Naive thymus-derived CD8-positive, alpha-beta T cell (primary cell): ENCODE measurements around the gene RBL2. TPM values are rescaled to one million over a fixed set of nuclear protein-coding genes. Genes with fewer than 3 reads are reported as not detected.
"Not testable (repeated sequence)": the region's sequence is repeated elsewhere in the genome, so short reads cannot be mapped to it uniquely, and the experiment has no call there.

ENCODE experiments used
- ATAC-seq, 2 donors: fragments of 150-1000 bp; cut with Tn5 transposase in 1 of 2; sonication (Bioruptor Pico), chemical (Tn5 transposase) in 1 of 2; 1 replicate in 1 of 2; 2 replicates in 1 of 2; pipeline ENCODE4 v1.10.0; 2021; ENCODE audit warnings: mild to moderate bottlenecking in 2 of 2, moderate library complexity in 2 of 2
- POLR2A ChIA-PET: fragments of 350-600 bp; sonication (Branson Sonifier 250); formaldehyde crosslinking; loops from one replicate; lab custom pipeline; 2021; ENCODE audit warnings: antibody characterized with exemption; lab: Charles Lee
- DNase-seq, 10 donors: peaks; one replicate each; pipeline versions ENCODE4 v3.0.0 to v3.0.0-alpha.2; 2020 to 2022
- H3K27ac Mint-ChIP-seq, 10 donors: one replicate each; pipeline ENCODE4 v1.8.0; 2020 to 2022; ENCODE audit warnings: mild to moderate bottlenecking in 10 of 10, mixed read lengths in 10 of 10, moderate library complexity in 4 of 10, inconsistent platforms in 1 of 10
- H3K27me3 Mint-ChIP-seq, 5 donors: one replicate each; pipeline ENCODE4 v1.8.0; 2021 to 2022; ENCODE audit warnings: mixed read lengths in 5 of 5
- H3K36me3 Mint-ChIP-seq, 3 donors: one replicate each; pipeline ENCODE4 v1.8.0; 2020 to 2022; ENCODE audit warnings: mixed read lengths in 3 of 3, mild to moderate bottlenecking in 2 of 3, inconsistent platforms in 1 of 3
- H3K4me1 Mint-ChIP-seq, 4 donors: one replicate each; pipeline ENCODE4 v1.8.0; 2021 to 2022; ENCODE audit warnings: mixed read lengths in 4 of 4
- H3K4me3 Mint-ChIP-seq, 10 donors: one replicate each; pipeline ENCODE4 v1.8.0; 2020 to 2022; ENCODE audit warnings: mild to moderate bottlenecking in 10 of 10, mixed read lengths in 10 of 10, moderate library complexity in 6 of 10, inconsistent platforms in 1 of 10
- H3K9me3 Mint-ChIP-seq, 9 donors: one replicate each; pipeline ENCODE4 v1.8.0; 2020 to 2022; ENCODE audit warnings: mixed read lengths in 9 of 9, mild to moderate bottlenecking in 3 of 9, inconsistent platforms in 1 of 9, moderate library complexity in 1 of 9
- polyA plus RNA-seq, 3 donors: library from polyadenylated mRNA; unstranded; fragments of 300-500 nt; fragmentation: Illumina TruSeq; gene quantifications; one replicate each; pipeline ENCODE4 v1.2.3, GENCODE V29; 2021
- total RNA-seq, 8 experiments: library from RNA in 2 of 8; stranded (reverse) in 2 of 8; gene quantifications; one replicate each; pipeline ENCODE4 v1.2.3 and lab custom pipeline; 2021 to 2026

RBL2 gene
- total and polyA plus RNA-seq, 5 experiments from 2014 or later, result 245 to 608 (median 302) TPM

- H3K4me3 Mint-ChIP-seq, H3K4me1 Mint-ChIP-seq, H3K9me3 Mint-ChIP-seq, H3K27me3 Mint-ChIP-seq, H3K36me3 Mint-ChIP-seq, ATAC-seq, POLR2A ChIA-PET, H3K27ac Mint-ChIP-seq, DNase-seq: not testable (repeated sequence)
Measured at GRCh38 chr16:53423968-53424367, 10.3 kb upstream of the RBL2 start.

GRCh38 chr16:53428681-53429080 lies 5.6 kb upstream of the RBL2 start:
- Mint-ChIP-seq H3K27ac (no peak overlapping the region), H3K36me3 (peaks cover 0 to 10% (median 8%) of the 10 kb centered on the region in 3 donors), H3K4me1 (peaks cover 2 to 5% (median 4%) of the 10 kb centered on the region in 4 donors), H3K9me3 (peaks cover 0 to 9% (median 4%) of the 10 kb centered on the region in 9 donors), H3K27me3 (no peaks in the 10 kb centered on the region), H3K4me3 (no peak overlapping the region)
- ATAC-seq (no peak), DNase-seq (no peak)
- POLR2A ChIA-PET, result interaction anchor here (0.6 kb wide), 1 partner anchor 12 kb away, joined by 3 read pairs; no protein-coding TSS in a partner anchor

- no peak overlapping the region for H3K4me3 Mint-ChIP-seq
- POLR2A ChIA-PET, result interaction anchor here (0.5 to 0.6 kb wide), 2 partner anchors 11 to 12 kb away, joined by 3 read pairs; no protein-coding TSS in a partner anchor
- peak overlapping the region in 1 of 10 donors; percentile 28 for H3K27ac Mint-ChIP-seq
- peaks cover 0 to 5% (median 0%) of the 10 kb centered on the region in 9 donors for H3K9me3 Mint-ChIP-seq
- H3K27me3 Mint-ChIP-seq, result no peaks in the 10 kb centered on the region
- DNase-seq (no peak), ATAC-seq (no peak)
- peaks cover 4 to 10% (median 8%) of the 10 kb centered on the region in 4 donors for H3K4me1 Mint-ChIP-seq
- H3K36me3 Mint-ChIP-seq, result peaks cover 0 to 10% (median 5%) of the 10 kb centered on the region in 3 donors
Measured at GRCh38 chr16:53429221-53429943, 4.9 kb upstream of the RBL2 start.

DNA sequence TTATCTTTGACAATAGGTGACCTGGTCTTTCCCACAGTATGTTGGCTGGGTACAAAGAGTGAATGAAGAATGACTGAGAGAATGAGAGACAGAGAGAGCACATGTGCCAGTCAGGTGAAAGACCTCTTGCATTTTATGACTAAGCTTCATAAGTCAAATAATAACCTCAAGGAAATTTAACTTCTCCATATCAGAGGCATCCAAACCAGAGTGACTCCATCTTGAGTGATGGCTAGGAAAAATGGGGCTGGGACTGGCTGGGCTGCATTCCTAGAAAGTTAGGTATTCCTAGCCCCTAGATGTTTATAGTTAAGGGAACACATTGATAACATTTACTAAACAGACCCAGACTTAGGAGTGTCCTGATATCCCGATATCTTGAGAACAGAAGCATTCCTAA lies 3.9 kb upstream of the RBL2 start:
- peaks cover 0 to 10% (median 5%) of the 10 kb centered on the region in 3 donors for H3K36me3 Mint-ChIP-seq
- H3K27me3 Mint-ChIP-seq, result no peaks in the 10 kb centered on the region
- DNase-seq, result no peak
- ATAC-seq, result no peak
- H3K4me3 Mint-ChIP-seq, result no peak overlapping the region
- H3K9me3 Mint-ChIP-seq, result peaks cover 0 to 5% (median 0%) of the 10 kb centered on the region in 9 donors
- H3K27ac Mint-ChIP-seq, result peak overlapping the region in 1 of 10 donors; percentile 22
- POLR2A ChIA-PET, result no interaction called here
- peaks cover 5 to 11% (median 9%) of the 10 kb centered on the region in 4 donors for H3K4me1 Mint-ChIP-seq

DNA sequence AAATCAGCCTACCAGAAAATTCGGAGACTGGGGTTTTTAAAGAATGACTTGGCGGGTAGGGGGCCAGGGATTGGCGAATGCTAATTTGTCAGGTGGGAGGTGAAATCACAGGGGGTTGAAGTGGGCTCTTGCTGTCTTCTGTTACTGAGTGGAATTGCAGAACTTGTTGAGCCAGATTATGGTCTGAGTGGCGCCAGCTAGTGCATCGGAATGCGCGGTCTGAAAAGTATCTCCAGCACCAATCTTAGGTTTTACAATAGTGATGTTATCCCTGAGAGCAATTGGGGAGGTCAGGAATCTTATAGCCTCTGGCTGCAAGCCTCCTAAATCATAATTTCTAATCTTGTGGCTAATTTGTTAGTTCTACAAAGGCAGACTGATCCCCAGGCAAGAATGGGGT lies 762 bp upstream of the RBL2 start:
- Mint-ChIP-seq H3K4me3 (peak overlapping the region; percentile 75 to 99 (median 85)), H3K9me3 (peaks cover 0 to 5% (median 0%) of the 10 kb centered on the region in 9 donors), H3K27ac (peak overlapping the region; percentile 85 to 96 (median 91)), H3K36me3 (peaks cover 5 to 10% (median 7%) of the 10 kb centered on the region in 3 donors), H3K27me3 (no peaks in the 10 kb centered on the region), H3K4me1 (peaks cover 12 to 40% (median 26%) of the 10 kb centered on the region in 4 donors)
- POLR2A ChIA-PET, result interaction anchor here (1.3 to 12.0 kb wide), 9 partner anchors 19 to 270 kb away, joined by 3 to 564 read pairs (median 21); partner anchors contain the start of genes AKTIP, FTO and RPGRIP1L
- ATAC-seq, result no peak
- no peak for DNase-seq

DNA sequence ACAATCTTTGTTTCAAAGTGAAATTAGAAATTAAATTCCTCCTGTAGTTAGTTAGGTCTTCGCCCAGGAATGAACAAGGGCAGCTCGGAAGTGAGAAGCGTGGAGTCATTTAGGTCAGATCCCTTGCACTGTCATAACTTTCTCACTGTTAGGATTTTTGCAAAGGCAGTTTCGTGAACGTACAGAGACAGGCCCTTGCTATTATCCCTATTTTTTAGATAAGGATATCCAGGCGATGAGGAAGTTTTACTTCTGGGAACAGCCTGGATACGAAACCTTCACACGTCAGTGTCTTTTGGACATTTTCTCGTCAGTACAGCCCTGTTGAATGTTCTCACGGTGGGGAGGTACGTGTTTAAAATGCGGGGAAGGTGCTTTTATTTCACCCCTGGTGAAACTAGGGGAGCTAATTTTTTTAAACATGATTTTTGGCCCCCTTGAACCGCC lies 318 bp upstream of the RBL2 start:
- no peak for ATAC-seq
- H3K4me3 Mint-ChIP-seq, result peak overlapping the region; percentile 75 to 99 (median 85)

DNA sequence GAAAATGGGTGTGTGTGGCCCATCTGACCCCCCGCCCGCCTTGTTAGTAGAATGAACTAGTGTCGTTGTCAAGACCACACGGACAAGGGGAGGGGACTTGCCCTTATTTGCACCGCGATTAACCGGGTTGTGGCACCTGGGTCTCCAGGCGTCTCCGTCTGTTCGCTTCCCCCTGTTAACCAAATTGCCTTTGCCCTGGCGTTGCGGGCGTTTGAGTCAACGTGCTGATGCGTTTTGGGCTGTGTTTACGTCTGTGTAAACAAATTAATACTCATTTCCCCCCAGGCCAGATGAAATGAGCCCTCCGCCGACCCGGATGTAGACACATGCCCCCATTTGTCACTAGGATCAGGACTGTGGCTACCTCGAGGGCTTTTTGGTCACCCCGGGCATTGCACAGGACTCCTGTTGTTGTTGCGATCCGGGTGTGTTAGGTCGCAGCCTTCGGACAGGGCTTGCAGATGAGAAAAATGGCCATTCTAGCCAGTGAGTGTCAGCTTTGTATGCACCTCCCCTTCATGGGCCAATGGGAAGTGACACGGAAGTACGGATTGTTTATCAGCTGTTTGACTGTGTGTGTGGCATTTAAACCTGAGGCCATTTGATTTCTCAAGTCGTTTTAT lies 906 bp downstream of the RBL2 start:
- H3K4me1 Mint-ChIP-seq, result peaks cover 12 to 50% (median 31%) of the 10 kb centered on the region in 4 donors
- H3K27ac Mint-ChIP-seq, result peak overlapping the region; percentile 95 to 99 (median 98)
- H3K27me3 Mint-ChIP-seq, result no peaks in the 10 kb centered on the region
- peaks cover 0 to 16% (median 2%) of the 10 kb centered on the region in 3 donors for H3K36me3 Mint-ChIP-seq
- POLR2A ChIA-PET, result interaction anchor here (0.8 to 12.0 kb wide), 17 partner anchors 17 to 393 kb away, joined by 3 to 564 read pairs (median 5); partner anchors contain the start of genes AKTIP, FTO and RPGRIP1L
- DNase-seq (peak; percentile 36 to 83 (median 67)), ATAC-seq (peak; percentile 64 to 65)
- H3K9me3 Mint-ChIP-seq, result no peaks in the 10 kb centered on the region
- peak overlapping the region; percentile 92 to 99 (median 98) for H3K4me3 Mint-ChIP-seq

More for the DNA sequence above, 318 bp upstream of the RBL2 start:
- no peak for DNase-seq
- Mint-ChIP-seq H3K27ac (peak overlapping the region; percentile 85 to 96 (median 91)), H3K9me3 (peaks cover 0 to 5% (median 0%) of the 10 kb centered on the region in 9 donors), H3K27me3 (no peaks in the 10 kb centered on the region), H3K4me1 (peaks cover 12 to 42% (median 27%) of the 10 kb centered on the region in 4 donors), H3K36me3 (peaks cover 7 to 10% (median 7%) of the 10 kb centered on the region in 3 donors)
- POLR2A ChIA-PET, result interaction anchor here (0.8 to 12.0 kb wide), 13 partner anchors 11 to 392 kb away, joined by 3 to 564 read pairs (median 5); partner anchors contain the start of genes AKTIP, FTO and RPGRIP1L

- Mint-ChIP-seq H3K27ac (peak overlapping the region in 8 of 10 donors; percentile 37 to 95 (median 58)), H3K4me1 (peaks cover 8 to 65% (median 36%) of the 10 kb centered on the region in 4 donors), H3K27me3 (no peaks in the 10 kb centered on the region), H3K9me3 (peaks cover 0 to 1% (median 0%) of the 10 kb centered on the region in 9 donors), H3K36me3 (peaks cover 11 to 61% (median 39%) of the 10 kb centered on the region in 3 donors), H3K4me3 (peak overlapping the region in 1 of 10 donors; percentile 34)
- POLR2A ChIA-PET, result interaction anchor here (1.0 to 12.0 kb wide), 4 partner anchors 12 to 58 kb away, joined by 4 to 564 read pairs (median 161); partner anchors contain the start of gene AKTIP
- ATAC-seq (no peak), DNase-seq (no peak)
Measured at GRCh38 chr16:53440125-53440524, 5.9 kb downstream of the RBL2 start.

GRCh38 chr16:53445534-53445933 lies 11.3 kb downstream of the RBL2 start:
- peak overlapping the region; percentile 19 to 94 (median 86) for H3K27ac Mint-ChIP-seq
- no peak for DNase-seq
- H3K4me3 Mint-ChIP-seq, result peak overlapping the region; percentile 2 to 72 (median 54)
- POLR2A ChIA-PET, result interaction anchor here (0.9 to 18.6 kb wide), 7 partner anchors 8 to 53 kb away, joined by 3 to 564 read pairs (median 14); partner anchors contain the start of genes AKTIP and RBL2
- peaks cover 20 to 79% (median 54%) of the 10 kb centered on the region in 3 donors for H3K36me3 Mint-ChIP-seq
- peak; percentile 53 to 58 for ATAC-seq
- H3K27me3 Mint-ChIP-seq, result no peaks in the 10 kb centered on the region
- H3K4me1 Mint-ChIP-seq, result peaks cover 15 to 59% (median 43%) of the 10 kb centered on the region in 4 donors
- peaks cover 0 to 1% (median 0%) of the 10 kb centered on the region in 9 donors for H3K9me3 Mint-ChIP-seq

DNA sequence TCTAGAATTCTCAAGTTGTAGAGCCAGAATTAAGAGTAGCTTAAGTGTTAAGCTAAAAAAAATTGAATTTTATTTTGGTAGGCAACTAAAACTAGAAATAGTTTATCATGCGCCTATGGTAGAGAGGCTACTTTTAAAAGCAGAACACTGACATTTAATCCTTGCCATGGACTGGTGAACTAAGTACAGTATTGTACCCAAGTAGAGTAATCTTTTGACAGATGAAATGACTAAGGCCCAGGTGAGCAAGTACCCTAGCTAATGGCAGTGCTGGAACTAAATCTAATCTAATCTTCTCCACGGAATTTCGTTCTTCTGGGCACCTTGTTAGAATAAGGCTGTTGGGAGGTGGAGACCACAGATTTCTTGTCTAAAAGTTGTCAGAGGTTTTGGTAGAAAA lies 11.8 kb downstream of the RBL2 start:
- Mint-ChIP-seq H3K27me3 (no peaks in the 10 kb centered on the region), H3K9me3 (peaks cover 0 to 1% (median 0%) of the 10 kb centered on the region in 9 donors), H3K27ac (peak overlapping the region; percentile 55 to 94 (median 86)), H3K4me3 (peak overlapping the region; percentile 2 to 72 (median 59)), H3K4me1 (peaks cover 15 to 60% (median 38%) of the 10 kb centered on the region in 4 donors), H3K36me3 (peaks cover 19 to 74% (median 49%) of the 10 kb centered on the region in 3 donors)
- POLR2A ChIA-PET, result interaction anchor here (0.9 to 18.6 kb wide), 7 partner anchors 8 to 53 kb away, joined by 3 to 564 read pairs (median 14); partner anchors contain the start of genes AKTIP and RBL2
- DNase-seq, result no peak
- ATAC-seq, result peak in 1 of 2 donors; percentile 29

- POLR2A ChIA-PET, result interaction anchor here (0.6 to 18.6 kb wide), 10 partner anchors 8 to 320 kb away, joined by 3 to 564 read pairs (median 8); partner anchors contain the start of genes AKTIP and RBL2
- Mint-ChIP-seq H3K27me3 (no peaks in the 10 kb centered on the region), H3K9me3 (no peaks in the 10 kb centered on the region), H3K27ac (peak overlapping the region; percentile 73 to 97 (median 90)), H3K4me3 (peak overlapping the region; percentile 79 to 95 (median 84)), H3K36me3 (peaks cover 16 to 67% (median 42%) of the 10 kb centered on the region in 3 donors), H3K4me1 (peaks cover 24 to 78% (median 55%) of the 10 kb centered on the region in 4 donors)
- DNase-seq (no peak), ATAC-seq (peak; percentile 46 to 50)
Measured at GRCh38 chr16:53449816-53450517, 15.7 kb downstream of the RBL2 start.
